GM12878 (cell line): Measurements from ENCODE around the gene NUDT5. TPM values are rescaled to one million over a fixed set of nuclear protein-coding genes. Genes with fewer than 3 reads are reported as not detected.

Experiments used
- ATAC-seq: fragments of 200-7000 bp; cut with Tn5 transposase; 3 replicates; pipeline ENCODE4 v1.9.1; 2020; ENCODE audit warnings: mild to moderate bottlenecking, moderate library complexity
- BruUV-seq: library from RNA; stranded (reverse); fragments of 400-500 nt; replicated peaks from 2 replicates; lab custom pipeline; 2021; lab: Mats Ljungman, UMichigan
- CTCF ChIA-PET: fragments of 300-600 bp; sonication (Branson Sonifier 250); formaldehyde crosslinking; extraction: SDS; loops from one replicate; lab custom pipeline; 2021; ENCODE audit warnings: inconsistent platforms; lab: Yijun Ruan, JAX
- POLR2A ChIA-PET: fragments of 350-600 bp; formaldehyde crosslinking; extraction: SDS; loops from one replicate; lab custom pipeline; 2021; ENCODE audit warnings: inconsistent platforms; lab: Charles Lee
- RAD21 ChIA-PET: fragments of 300-600 bp; sonication (Branson Sonifier 250); formaldehyde crosslinking; loops from one replicate; lab custom pipeline; 2023; ENCODE audit warnings: antibody characterized with exemption; ENCODE audit not compliant: unreplicated experiment; lab: Charles Lee
- SMC1A ChIA-PET: fragments of 300-600 bp; sonication (Branson Sonifier 250); formaldehyde crosslinking; loops from one replicate; lab custom pipeline; 2023; ENCODE audit not compliant: unreplicated experiment, uncharacterized antibody; lab: Charles Lee
- DNase-seq: peaks from one replicate; pipeline ENCODE4 v3.0.0-alpha.2; 2011; ENCODE audit warnings: low read depth, low spot score
- FAIRE-seq: peaks from 3 replicates; lab custom pipeline; 2011; peaks lifted over from hg19 to GRCh38; lab: Jason Lieb, UNC
- H2AFZ ChIP-seq: 2 replicates; pipeline ENCODE4 v1.6.0; 2011; ENCODE audit warnings: low read depth, low read length, control low read depth; ENCODE audit not compliant: control insufficient read depth
- H3K27ac ChIP-seq: 2 replicates; pipeline ENCODE4 v1.5.1; 2011; ENCODE audit warnings: control low read depth; ENCODE audit not compliant: control insufficient read depth, insufficient read depth
- H3K27me3 ChIP-seq, 2 experiments: replicated peaks in 1 of 2; 2 replicates each; pipeline versions ENCODE4 v1.6.0 to v1.6.1; 2011; ENCODE audit warnings: low read length in 1 of 2; ENCODE audit not compliant: control insufficient read depth in 2 of 2, insufficient read depth in 2 of 2
- H3K36me3 ChIP-seq, 2 experiments: 2 replicates each; pipeline ENCODE4 v1.5.1; 2011; ENCODE audit warnings: low read length in 1 of 2; ENCODE audit not compliant: control insufficient read depth in 2 of 2, insufficient read depth in 2 of 2
- H3K4me1 ChIP-seq: 2 replicates; pipeline ENCODE4 v1.6.1; 2011; ENCODE audit warnings: mild to moderate bottlenecking, low read length, moderate library complexity, mixed read lengths; ENCODE audit not compliant: control insufficient read depth, insufficient read depth
- H3K4me2 ChIP-seq: 2 replicates; pipeline ENCODE4 v1.6.0; 2011; ENCODE audit warnings: control low read depth; ENCODE audit not compliant: control insufficient read depth, insufficient read depth
- H3K4me3 ChIP-seq: fragments of 200-600 bp; sonication (generic); 2 replicates; pipeline ENCODE4 v1.5.1; 2016
- H3K79me2 ChIP-seq: 2 replicates; pipeline ENCODE4 v1.6.0; 2011; ENCODE audit warnings: low read length; ENCODE audit not compliant: control insufficient read depth, insufficient read depth
- H3K9ac ChIP-seq: 2 replicates; pipeline ENCODE4 v1.8.0; 2011; ENCODE audit warnings: low read length, control low read depth, mixed read lengths; ENCODE audit not compliant: control insufficient read depth, insufficient read depth
- H3K9me3 ChIP-seq: replicated peaks from 3 replicates; pipeline ENCODE4 v1.5.1; 2011; ENCODE audit warnings: mild to moderate bottlenecking, low read length; ENCODE audit not compliant: control insufficient read depth, insufficient read depth
- H4K20me1 ChIP-seq: 2 replicates; pipeline ENCODE4 v1.6.0; 2011; ENCODE audit not compliant: control insufficient read depth, insufficient read depth
- ATF3 ChIP-seq: IDR thresholded peaks from 2 replicates; pipeline ENCODE4 v1.6.1; 2011; ENCODE audit warnings: low read depth, mild to moderate bottlenecking, low read length, moderate library complexity, borderline replicate concordance; ENCODE audit errors: extremely low read depth
- CTCF ChIP-seq, 3 experiments: IDR thresholded peaks in 2 of 3; conservative IDR thresholded peaks in 1 of 3; 2 replicates each; pipeline ENCODE4 v1.5.1; 2011; ENCODE audit warnings: low read depth in 3 of 3, low read length in 3 of 3, mild to moderate bottlenecking in 3 of 3, control low read depth in 2 of 3, moderate library complexity in 2 of 3, inconsistent platforms in 1 of 3, mixed read lengths in 1 of 3; ENCODE audit not compliant: control insufficient read depth in 2 of 3, insufficient read depth in 1 of 3; ENCODE audit errors: extremely low read depth in 1 of 3
- ELK1 ChIP-seq: IDR thresholded peaks from 2 replicates; pipeline ENCODE4 v1.6.1; 2012; ENCODE audit warnings: low read depth, low read length, improper control_type of control experiment
- LARP7 ChIP-seq: fragments of 450-650 bp; IDR thresholded peaks from 2 replicates; pipeline ENCODE4 v1.6.1; 2017; ENCODE audit warnings: mild to moderate bottlenecking
- MYC ChIP-seq: IDR thresholded peaks from 2 replicates; pipeline ENCODE4 v1.6.1; 2011; ENCODE audit warnings: mild to moderate bottlenecking, low read length, moderate library complexity, inconsistent platforms; ENCODE audit not compliant: insufficient read depth, insufficient replicate concordance, insufficient read length, severe bottlenecking
- RAD51 ChIP-seq: fragments of 450-650 bp; IDR thresholded peaks from 2 replicates; pipeline ENCODE4 v1.6.1; 2016; ENCODE audit warnings: moderate library complexity, mild to moderate bottlenecking, inconsistent platforms
- RCOR1 ChIP-seq: conservative IDR thresholded peaks from 2 replicates; pipeline ENCODE4 v1.6.1; 2012; ENCODE audit warnings: low read depth, low read length, improper control_type of control experiment
- TBL1XR1 ChIP-seq: IDR thresholded peaks from 2 replicates; pipeline ENCODE4 v1.6.1; 2012; ENCODE audit warnings: low read depth, low read length, improper control_type of control experiment
- TCF3 ChIP-seq: IDR thresholded peaks from 2 replicates; pipeline ENCODE4 v1.6.1; 2012; ENCODE audit warnings: low read depth, mild to moderate bottlenecking, low read length, borderline replicate concordance; ENCODE audit not compliant: insufficient read depth
- USF2 ChIP-seq: IDR thresholded peaks from 2 replicates; pipeline ENCODE4 v1.6.1; 2011; ENCODE audit warnings: low read depth, low read length, improper control_type of control experiment, borderline replicate concordance
- ZNF384 ChIP-seq: IDR thresholded peaks from 2 replicates; pipeline ENCODE4 v1.6.1; 2012; ENCODE audit warnings: low read depth, mild to moderate bottlenecking, low read length, improper control_type of control experiment, borderline replicate concordance
- WGBS: methylation state at CpG from one replicate; pipeline ENCODE4 v1.1.6; 2016; ENCODE audit warnings: low lambda C conversion rate; ENCODE audit not compliant: insufficient replicate concordance, insufficient coverage; ENCODE audit errors: missing lambda C conversion rate; 5-methylcytosine and 5-hydroxymethylcytosine counted together
- in situ Hi-C: fragments of 300-500 bp; cut with MboI; formaldehyde crosslinking; loops from 9 replicates; pipeline ENCODE4 v1.14.3; 2018; ENCODE audit warnings: mixed read lengths
- intact Hi-C: fragments of 100-400 bp; cut with micrococcal nuclease; formaldehyde crosslinking; loops from one replicate; pipeline ENCODE4 v1.14.2; 2022; ENCODE audit not compliant: unreplicated experiment
- polyA plus RNA-seq, 11 experiments: library from polyadenylated mRNA; depleted of rRNA in 4 of 11; unstranded in 6 of 11; stranded (reverse) in 5 of 11; fragments of >200 nt; fragmentation: Nextera tagmentation in 4 of 11; fragmentation: Illumina TruSeq in 1 of 11; extraction: Ambion mirVana in 4 of 11; extraction: Trizol in 1 of 11; gene quantifications; 1 replicate in 1 of 11; 2 replicates in 10 of 11; pipeline versions ENCODE4 v1.2.1 to v1.2.3, GENCODE V29; 2011 to 2016; ENCODE audit warnings: inconsistent platforms in 2 of 11, missing spikeins in 2 of 11, low read depth in 1 of 11
- total RNA-seq, 4 experiments: library from RNA; depleted of rRNA in 3 of 4; stranded (reverse); fragments of >200 nt in 3 of 4; fragmentation: Illumina TruSeq in 1 of 4; extraction: Trizol in 1 of 4; gene quantifications; 2 replicates each; pipeline versions ENCODE4 v1.2.1 to v1.2.3, GENCODE V29; 2013 to 2021

Gene NUDT5
- total and polyA plus RNA-seq, 10 of the 15 experiments (the other 5 are each of a cell fraction or from before 2014, with no cell fraction given): 74.1 to 345 (median 153) TPM

GRCh38 chr10:12160664-12161063 is 35.0 kb downstream of the NUDT5 start:
- H3K27ac ChIP-seq: no peak overlapping the region
- TF ChIP-seq RCOR1 (no peak), TBL1XR1 (no peak), LARP7 (no peak), USF2 (no peak)
- no peak for FAIRE-seq
- H3K36me3 ChIP-seq: peaks cover 11 to 18% of the 10 kb centered on the region in 2 experiments; a peak in 3 of 4 replicates
- no peak overlapping the region for H2AFZ ChIP-seq
- H3K27me3 ChIP-seq: no peaks in the 10 kb centered on the region
- no peaks in the 10 kb centered on the region for H3K4me1 ChIP-seq
- H3K9me3 ChIP-seq: no peaks in the 10 kb centered on the region
- no peak for DNase-seq
- H3K9ac ChIP-seq: no peak overlapping the region
- intact Hi-C loops: no loop called here
- ATAC-seq: no peak
- ChIA-PET POLR2A (no interaction called here), SMC1A (no interaction called here), RAD21 (no interaction called here), CTCF (no interaction called here)
- no peak overlapping the region for H3K4me2 ChIP-seq
- H3K4me3 ChIP-seq: no peak overlapping the region
- in situ Hi-C loops: no loop called here
- WGBS: 58% methylated on average over 5 of the region's 5 CpGs
- no peaks in the 10 kb centered on the region for H3K79me2 ChIP-seq
- no TSS peak for BruUV-seq
- no peaks in the 10 kb centered on the region for H4K20me1 ChIP-seq

DNA sequence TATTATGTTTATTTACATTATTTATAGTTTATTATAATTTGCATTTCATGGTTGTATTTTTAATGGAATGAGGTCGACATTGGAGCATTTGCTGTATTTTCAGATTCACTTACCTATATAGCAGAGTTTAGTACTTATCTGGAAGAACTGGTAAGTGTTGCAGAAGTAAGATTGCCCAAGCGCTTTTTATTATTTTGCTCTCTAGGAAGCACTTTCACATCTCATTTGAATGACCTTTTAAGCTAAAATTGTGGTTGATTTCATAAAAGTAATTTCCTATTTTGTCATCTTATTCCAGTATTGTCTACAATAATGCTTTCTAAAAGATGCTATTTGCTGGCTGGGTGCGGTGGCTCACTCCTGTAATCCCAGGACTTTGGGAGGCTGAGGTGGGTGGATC is 37.6 kb downstream of the NUDT5 start:
- H3K4me3 ChIP-seq: no peak overlapping the region
- no peak for FAIRE-seq
- no peaks in the 10 kb centered on the region for H3K9me3 ChIP-seq
- no peaks in the 10 kb centered on the region for H3K79me2 ChIP-seq
- SMC1A ChIA-PET: no interaction called here
- in situ Hi-C loops: no loop called here
- H2AFZ ChIP-seq: no peak overlapping the region
- no peaks in the 10 kb centered on the region for H4K20me1 ChIP-seq
- TF ChIP-seq RAD51: no peak
- TF ChIP-seq ZNF384: no peak
- TF ChIP-seq CTCF (IDR thresholded peaks at IDR 0.05 in 2 of 3, conservative IDR thresholded peaks at IDR 0.05 in 1 of 3; ENCODE audit: control insufficient read depth in 2 of 3, extremely low read depth in 1 of 3, insufficient read depth in 1 of 3, low read depth in 3 of 3, low read length in 3 of 3): no peak
- TF ChIP-seq ELK1: no peak
- no peak for TF ChIP-seq MYC
- no peak for TF ChIP-seq TCF3
- no peak for TF ChIP-seq ATF3
- TF ChIP-seq, all 136 proteins: peak for 0
- no TSS peak for BruUV-seq
- no peaks in the 10 kb centered on the region for H3K4me1 ChIP-seq
- no peak overlapping the region for H3K9ac ChIP-seq
- no peak for DNase-seq
- H3K4me2 ChIP-seq: no peak overlapping the region
- WGBS: 85% methylated on average over 3 of the region's 3 CpGs
- ATAC-seq: no peak
- RAD21 ChIA-PET: no interaction called here
- peaks cover 2 to 19% of the 10 kb centered on the region in 2 experiments; a peak in 3 of 4 replicates for H3K36me3 ChIP-seq
- POLR2A ChIA-PET: no interaction called here
- no peak overlapping the region for H3K27ac ChIP-seq
- CTCF ChIA-PET: no interaction called here
- intact Hi-C loops: no loop called here
- no peaks in the 10 kb centered on the region for H3K27me3 ChIP-seq
